OCI-LY3 (cell line): ENCODE results near the gene DNMT3B.

Source experiments
- H2AFZ ChIP-seq: fragments of 200-600, 300-600 bp; shearing (Covaris generic); 2 replicates; pipeline ENCODE4 v1.6.0; 2014; ENCODE audit warnings: antibody characterized with exemption, low read depth, low read length
- H3K27ac ChIP-seq: fragments of 200-600, 300-600 bp; sonication (generic); 2 replicates; pipeline ENCODE4 v1.5.1; 2014; ENCODE audit warnings: mild to moderate bottlenecking, low read length, moderate library complexity, mixed read lengths
- H3K27me3 ChIP-seq: fragments of 200-600, 300-600 bp; sonication (generic); 2 replicates; pipeline ENCODE4 v1.6.1; 2014; ENCODE audit warnings: low read depth, low read length, mixed read lengths
- H3K36me3 ChIP-seq: fragments of 200-600, 300-600 bp; sonication (generic); replicated peaks from 2 replicates; pipeline ENCODE3; 2014; ENCODE audit warnings: low read depth, low read length, mixed read lengths
- H3K4me1 ChIP-seq: fragments of 300-600, 200-600 bp; sonication (generic); 2 replicates; pipeline ENCODE4 v1.6.1; 2014; ENCODE audit warnings: low read length, mixed read lengths
- H3K4me2 ChIP-seq: fragments of 200-600, 300-600 bp; sonication (generic); 2 replicates; pipeline ENCODE4 v1.6.1; 2014; ENCODE audit warnings: low read length, mixed read lengths
- H3K4me3 ChIP-seq: fragments of 300-600, 200-600 bp; sonication (generic); 2 replicates; pipeline ENCODE4 v1.5.1; 2014; ENCODE audit warnings: antibody characterized with exemption, mild to moderate bottlenecking, low read length, moderate library complexity
- H3K79me2 ChIP-seq: fragments of 300-600, 200-600 bp; shearing (Covaris generic); 2 replicates; pipeline ENCODE4 v1.6.1; 2014; ENCODE audit warnings: mild to moderate bottlenecking, low read length, mixed read lengths
- H3K9ac ChIP-seq: fragments of 300-600, 200-600 bp; shearing (Covaris generic); 2 replicates; pipeline ENCODE4 v1.6.0; 2014; ENCODE audit warnings: mild to moderate bottlenecking, low read length, moderate library complexity
- H3K9me3 ChIP-seq: fragments of 200-600, 300-600 bp; shearing (Covaris generic); 2 replicates; pipeline ENCODE4 v1.6.1; 2014; ENCODE audit warnings: low read length, mixed read lengths; ENCODE audit not compliant: insufficient read depth
- H4K20me1 ChIP-seq: fragments of 200-600, 300-600 bp; sonication (generic); 2 replicates; pipeline ENCODE4 v1.6.1; 2016; ENCODE audit warnings: low read length, mixed read lengths; ENCODE audit not compliant: insufficient read depth
- EZH2phosphoT487 ChIP-seq: fragments of 200-600 bp; shearing (Covaris generic); IDR thresholded peaks from 2 replicates; pipeline ENCODE4 v1.6.1; 2018; ENCODE audit warnings: antibody characterized with exemption, mixed run types, low read depth
- TF ChIP-seq, protein P1 (sequence below): fragments of 200-600, 300-600 bp; sonication (generic); IDR thresholded peaks from 2 replicates; pipeline ENCODE4 v1.5.1; 2014; ENCODE audit warnings: antibody characterized with exemption, low read length, low read depth

DNMT3B gene

DNA sequence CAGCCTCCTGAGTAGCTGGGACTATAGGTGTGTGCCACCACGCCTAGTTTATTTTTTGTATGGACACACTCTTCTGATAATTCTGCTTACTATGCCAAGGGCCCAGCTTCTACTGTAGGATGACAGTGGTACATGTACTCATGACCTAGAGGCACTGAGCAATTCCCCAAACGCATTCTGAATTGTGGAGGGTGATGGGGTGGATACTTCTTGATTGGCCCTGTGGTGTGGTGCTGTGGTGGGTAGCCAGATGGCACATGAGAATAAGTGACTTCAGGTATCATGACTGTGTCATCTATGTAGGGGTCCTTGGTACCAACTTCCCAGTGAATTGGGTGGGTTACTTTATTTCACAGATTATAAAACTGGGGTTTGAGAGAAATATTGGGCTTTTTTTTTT is 11.0 kb downstream of the DNMT3B start:
- Histone ChIP-seq H4K20me1 (no peaks in the 10 kb centered on the region; the same call in 1 of the 2 replicates), H3K4me1 (no peaks in the 10 kb centered on the region), H2AFZ (no peak overlapping the region), H3K9me3 (no peaks in the 10 kb centered on the region), H3K4me3 (no peak overlapping the region), H3K79me2 (no peaks in the 10 kb centered on the region), H3K27me3 (no peaks in the 10 kb centered on the region), H3K27ac (no peak overlapping the region), H3K9ac (no peak overlapping the region), H3K4me2 (no peak overlapping the region), H3K36me3 (no peaks in the 10 kb centered on the region)
- TF ChIP-seq, protein P1, sequence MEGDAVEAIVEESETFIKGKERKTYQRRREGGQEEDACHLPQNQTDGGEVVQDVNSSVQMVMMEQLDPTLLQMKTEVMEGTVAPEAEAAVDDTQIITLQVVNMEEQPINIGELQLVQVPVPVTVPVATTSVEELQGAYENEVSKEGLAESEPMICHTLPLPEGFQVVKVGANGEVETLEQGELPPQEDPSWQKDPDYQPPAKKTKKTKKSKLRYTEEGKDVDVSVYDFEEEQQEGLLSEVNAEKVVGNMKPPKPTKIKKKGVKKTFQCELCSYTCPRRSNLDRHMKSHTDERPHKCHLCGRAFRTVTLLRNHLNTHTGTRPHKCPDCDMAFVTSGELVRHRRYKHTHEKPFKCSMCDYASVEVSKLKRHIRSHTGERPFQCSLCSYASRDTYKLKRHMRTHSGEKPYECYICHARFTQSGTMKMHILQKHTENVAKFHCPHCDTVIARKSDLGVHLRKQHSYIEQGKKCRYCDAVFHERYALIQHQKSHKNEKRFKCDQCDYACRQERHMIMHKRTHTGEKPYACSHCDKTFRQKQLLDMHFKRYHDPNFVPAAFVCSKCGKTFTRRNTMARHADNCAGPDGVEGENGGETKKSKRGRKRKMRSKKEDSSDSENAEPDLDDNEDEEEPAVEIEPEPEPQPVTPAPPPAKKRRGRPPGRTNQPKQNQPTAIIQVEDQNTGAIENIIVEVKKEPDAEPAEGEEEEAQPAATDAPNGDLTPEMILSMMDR: no peak
- no peak for TF ChIP-seq EZH2phosphoT487

DNA sequence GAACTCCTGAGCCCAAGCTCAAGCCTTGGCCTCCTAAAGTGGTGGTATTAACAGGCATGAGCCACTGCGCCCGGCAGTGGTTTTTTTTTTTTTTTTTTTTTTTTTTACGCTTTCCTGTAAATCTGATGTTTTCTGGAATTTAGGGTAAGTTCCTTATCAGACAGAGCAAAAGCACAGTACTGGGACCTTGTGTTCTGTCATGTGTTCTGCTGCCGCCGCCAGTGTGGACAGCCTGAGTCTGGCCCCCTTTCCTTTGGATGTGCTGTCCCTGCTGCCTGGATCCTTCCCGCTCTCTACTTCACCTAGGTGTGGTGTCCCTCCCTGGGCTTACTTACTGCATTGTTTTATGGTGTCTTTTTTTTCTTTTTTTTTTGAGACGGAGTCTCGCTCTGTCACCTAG is 11.7 kb downstream of the DNMT3B start:
- no peak for TF ChIP-seq EZH2phosphoT487
- Histone ChIP-seq H3K9me3 (no peaks in the 10 kb centered on the region), H3K9ac (no peak overlapping the region), H4K20me1 (no peaks in the 10 kb centered on the region; the same call in 1 of the 2 replicates), H3K4me3 (no peak overlapping the region), H3K79me2 (no peaks in the 10 kb centered on the region), H2AFZ (no peak overlapping the region), H3K27me3 (no peaks in the 10 kb centered on the region), H3K36me3 (no peaks in the 10 kb centered on the region), H3K4me2 (no peak overlapping the region), H3K27ac (no peak overlapping the region), H3K4me1 (no peaks in the 10 kb centered on the region)

DNA sequence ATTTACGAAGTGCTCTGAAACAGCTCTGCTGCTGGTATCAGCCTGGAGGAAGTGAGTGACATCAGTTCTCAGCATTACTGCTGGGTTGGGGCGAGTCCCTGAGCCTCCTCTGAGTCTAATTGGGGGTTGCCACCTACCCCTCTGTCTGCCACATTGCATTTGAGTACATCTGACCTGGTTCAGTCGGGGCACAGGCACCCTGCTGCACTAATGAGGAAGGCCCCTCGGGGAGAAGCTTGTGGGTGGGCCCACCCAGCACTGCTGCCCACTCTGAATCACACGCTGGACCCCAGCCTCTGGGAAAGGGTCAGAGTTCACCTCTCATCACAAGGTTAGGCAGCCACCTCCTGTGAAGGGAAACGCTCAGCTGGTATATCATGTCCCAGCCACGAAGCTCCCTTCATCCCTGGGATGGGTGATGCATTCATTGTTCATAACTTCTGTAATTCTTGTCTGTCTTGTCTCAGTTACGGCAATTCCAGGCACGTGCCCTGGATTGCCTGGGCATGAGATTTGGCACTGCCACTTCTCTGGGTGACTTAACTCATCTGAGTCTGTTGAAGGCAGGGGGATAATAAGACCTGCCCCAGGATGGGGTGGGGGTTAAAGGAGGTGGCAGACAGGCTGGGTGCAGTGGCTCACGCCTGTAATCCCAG is 13.3 kb downstream of the DNMT3B start:
- no peak overlapping the region for H2AFZ ChIP-seq
- H3K27ac ChIP-seq: no peak overlapping the region
- no peak overlapping the region for H3K4me2 ChIP-seq
- no peaks in the 10 kb centered on the region for H3K9me3 ChIP-seq
- H3K4me3 ChIP-seq: no peak overlapping the region
- no peaks in the 10 kb centered on the region for H3K36me3 ChIP-seq
- H3K9ac ChIP-seq: no peak overlapping the region
- TF ChIP-seq, protein P1: no peak
- TF ChIP-seq EZH2phosphoT487: no peak
- no peaks in the 10 kb centered on the region for H3K27me3 ChIP-seq
- H3K4me1 ChIP-seq: no peaks in the 10 kb centered on the region
- no peaks in the 10 kb centered on the region; the same call in 1 of the 2 replicates for H4K20me1 ChIP-seq
- H3K79me2 ChIP-seq: no peaks in the 10 kb centered on the region

DNA sequence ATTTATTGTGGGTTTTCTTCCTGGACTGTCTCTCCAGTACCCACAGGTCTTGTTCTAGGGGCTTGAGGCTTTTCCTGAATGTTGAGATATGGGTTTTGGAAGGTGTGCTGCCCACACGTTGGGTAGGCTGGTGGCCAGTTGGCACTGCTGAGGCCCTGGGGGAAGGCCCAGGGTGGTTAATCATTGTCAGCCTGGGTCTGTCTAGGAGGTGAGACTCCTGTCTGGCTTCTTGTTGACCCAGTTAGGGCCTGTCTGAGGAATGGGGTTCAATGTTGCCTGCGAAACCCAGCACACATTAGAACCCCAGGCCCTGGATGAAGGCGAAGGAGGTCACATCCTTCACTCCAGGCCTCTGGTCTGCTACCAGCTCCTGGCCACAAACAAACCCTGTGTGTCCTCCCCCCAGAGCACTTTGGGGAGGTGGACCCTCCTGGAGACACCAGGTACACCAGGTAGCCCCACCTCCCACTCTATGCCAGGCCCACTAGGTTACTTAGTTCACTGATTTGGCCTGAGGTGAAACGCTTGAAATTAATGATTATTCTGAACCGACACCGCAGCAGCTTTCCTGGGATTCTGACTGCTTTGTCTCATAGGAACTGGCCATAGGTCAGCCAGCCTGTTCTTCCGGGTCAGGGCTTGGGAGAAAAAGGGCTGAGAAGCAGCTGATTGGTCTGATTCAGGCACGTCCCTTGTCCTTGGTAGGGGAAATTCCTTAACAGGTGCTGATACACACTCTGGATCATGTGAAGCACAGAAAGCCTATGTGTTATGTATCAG is 15.2 kb downstream of the DNMT3B start:
- H3K27me3 ChIP-seq: no peaks in the 10 kb centered on the region
- H2AFZ ChIP-seq: no peak overlapping the region
- TF ChIP-seq EZH2phosphoT487: no peak
- TF ChIP-seq, protein P1: no peak
- no peak overlapping the region for H3K4me3 ChIP-seq
- H3K4me1 ChIP-seq: no peaks in the 10 kb centered on the region
- H3K79me2 ChIP-seq: no peaks in the 10 kb centered on the region
- no peaks in the 10 kb centered on the region for H3K36me3 ChIP-seq
- no peaks in the 10 kb centered on the region; the same call in 1 of the 2 replicates for H4K20me1 ChIP-seq
- H3K27ac ChIP-seq: no peak overlapping the region
- no peaks in the 10 kb centered on the region for H3K9me3 ChIP-seq
- H3K9ac ChIP-seq: no peak overlapping the region
- no peak overlapping the region for H3K4me2 ChIP-seq
